Kidney (tissue), 14 donors: Measurements from ENCODE around the gene FBLN2. TPM values are rescaled to one million over a fixed set of nuclear protein-coding genes. Genes with fewer than 3 reads are reported as not detected.

Experiments
- DNase-seq, 5 donors: peaks; one replicate each; pipeline ENCODE4 v3.0.0-alpha.2; 2013 to 2020
- FAIRE-seq: peaks from 2 replicates; lab custom pipeline; 2012; peaks lifted over from hg19 to GRCh38; lab: Jason Lieb, UNC
- H3K27ac ChIP-seq, 2 donors: one replicate each; pipeline ENCODE4 v1.7.0; 2013; ENCODE audit warnings: low read depth in 2 of 2, low read length in 2 of 2, inconsistent platforms in 1 of 2
- H3K27me3 ChIP-seq: one replicate; pipeline ENCODE4 v1.7.1; 2013; ENCODE audit warnings: low read length, inconsistent platforms; ENCODE audit not compliant: control insufficient read depth, insufficient read depth
- H3K36me3 ChIP-seq, 3 donors: one replicate each; pipeline versions ENCODE4 v1.7.0 to v1.7.1; 2013; ENCODE audit warnings: low read length in 3 of 3, control low read depth in 1 of 3, inconsistent platforms in 1 of 3; ENCODE audit not compliant: insufficient read depth in 3 of 3, control insufficient read depth in 2 of 3
- H3K4me1 ChIP-seq, 3 donors: one replicate each; pipeline versions ENCODE4 v1.7.0 to v1.7.1; 2013; ENCODE audit warnings: low read length in 3 of 3, inconsistent platforms in 1 of 3, low read depth in 1 of 3; ENCODE audit not compliant: control insufficient read depth in 2 of 3, insufficient read depth in 2 of 3
- H3K4me3 ChIP-seq, 3 donors: one replicate each; pipeline versions ENCODE4 v1.7.0 to v1.8.1; 2013; ENCODE audit warnings: low read length in 3 of 3, control low read depth in 1 of 3, inconsistent platforms in 1 of 3
- H3K9ac ChIP-seq, 3 donors: one replicate each; pipeline versions ENCODE4 v1.7.0 to v1.7.1; 2013; ENCODE audit warnings: low read length in 3 of 3, control low read depth in 1 of 3, inconsistent platforms in 1 of 3
- H3K9me3 ChIP-seq, 3 donors: one replicate each; pipeline versions ENCODE4 v1.7.0 to v1.7.1; 2013; ENCODE audit warnings: low read length in 3 of 3, control low read depth in 1 of 3, inconsistent platforms in 1 of 3; ENCODE audit not compliant: control insufficient read depth in 2 of 3, insufficient read depth in 1 of 3
- intact Hi-C: fragments of 100-400 bp; cut with DNase I; formaldehyde crosslinking; loops from one replicate; pipeline ENCODE4 v1.11.1; 2022
- polyA plus RNA-seq: library from polyadenylated mRNA; stranded (reverse); fragments of 350-450 nt; fragmentation: Illumina TruSeq; extraction: RNeasy Lipid Tissue Mini Kit (QIAGEN cat#74804); gene quantifications from one replicate; pipeline ENCODE4 v1.2.3, GENCODE V29; 2014; ENCODE audit warnings: low read depth, low replicate concordance; ENCODE audit not compliant: insufficient read depth
- total RNA-seq: library from RNA; stranded (reverse); fragmentation: NEBNext Ultra II Directional; extraction: Animal tissue kit (Norgen Biotek cat#: 25700); gene quantifications from one replicate; pipeline ENCODE4 v1.2.1, GENCODE V29; 2021
- TF ChIP-seq, protein P1 (sequence below): IDR thresholded peaks from 3 replicates; pipeline ENCODE4 v1.5.1; 2012; ENCODE audit warnings: mild to moderate bottlenecking, moderate library complexity, borderline replicate concordance; ENCODE audit not compliant: insufficient read depth; ENCODE audit errors: extremely low read depth
- donor health status: control.
- donor health status: control.
- donor health status: control.
- donor health status: control.
- donor health status: control.
- donor health status: DM: yes; HTN: yes; CAD: no.
- donor health status: Normal renal cell carcinoma (clear cell type).

FBLN2 gene
- total and polyA plus RNA-seq, 2 donors from 2014 or later, result 3.2 to 43.4 TPM

DNA sequence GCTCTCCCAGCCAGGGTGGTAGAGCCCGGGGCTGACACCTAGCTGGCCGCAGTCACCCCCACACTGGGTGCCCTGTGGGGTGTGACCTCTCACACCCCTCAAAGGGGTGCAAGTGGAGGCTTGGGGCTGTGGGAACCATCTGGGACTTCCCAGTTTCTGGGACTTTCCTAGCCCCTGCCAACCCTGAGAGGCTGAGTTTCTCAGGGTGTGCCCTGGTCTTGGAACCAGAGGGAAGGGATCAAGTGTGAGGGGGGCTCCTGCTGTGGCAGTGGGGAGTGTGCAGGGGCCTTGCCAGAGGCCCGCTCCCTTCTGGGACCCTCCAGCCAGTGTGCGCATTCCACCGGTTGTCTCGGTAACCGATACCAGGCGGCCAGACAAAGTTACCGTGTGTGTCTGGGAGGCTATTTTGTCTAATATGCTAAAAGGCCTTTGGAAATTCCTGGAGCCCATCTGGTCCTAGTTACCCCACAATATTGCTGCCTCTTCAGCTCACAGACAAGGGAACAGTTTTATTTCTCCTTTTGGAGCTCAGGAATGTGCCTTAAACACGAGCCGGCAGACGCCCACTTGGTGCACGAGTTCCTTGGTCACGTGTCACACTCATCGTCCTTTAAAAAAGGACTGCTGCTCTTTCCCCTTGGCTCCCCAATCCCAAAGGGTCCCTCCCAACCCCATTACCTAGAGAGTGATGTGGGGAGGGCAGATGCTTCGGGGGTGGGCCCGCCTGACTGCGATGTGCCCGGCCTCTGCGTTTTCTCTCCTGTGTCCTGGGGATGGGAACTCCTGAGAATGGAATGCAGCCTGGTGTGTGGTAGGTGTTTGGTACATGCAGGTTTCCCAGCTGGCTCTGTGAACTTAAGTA lies 35.6 kb upstream of the FBLN2 start:
- H3K9ac ChIP-seq, result no peak overlapping the region
- H3K4me1 ChIP-seq, result no peaks in the 10 kb centered on the region
- TF ChIP-seq, protein P1, sequence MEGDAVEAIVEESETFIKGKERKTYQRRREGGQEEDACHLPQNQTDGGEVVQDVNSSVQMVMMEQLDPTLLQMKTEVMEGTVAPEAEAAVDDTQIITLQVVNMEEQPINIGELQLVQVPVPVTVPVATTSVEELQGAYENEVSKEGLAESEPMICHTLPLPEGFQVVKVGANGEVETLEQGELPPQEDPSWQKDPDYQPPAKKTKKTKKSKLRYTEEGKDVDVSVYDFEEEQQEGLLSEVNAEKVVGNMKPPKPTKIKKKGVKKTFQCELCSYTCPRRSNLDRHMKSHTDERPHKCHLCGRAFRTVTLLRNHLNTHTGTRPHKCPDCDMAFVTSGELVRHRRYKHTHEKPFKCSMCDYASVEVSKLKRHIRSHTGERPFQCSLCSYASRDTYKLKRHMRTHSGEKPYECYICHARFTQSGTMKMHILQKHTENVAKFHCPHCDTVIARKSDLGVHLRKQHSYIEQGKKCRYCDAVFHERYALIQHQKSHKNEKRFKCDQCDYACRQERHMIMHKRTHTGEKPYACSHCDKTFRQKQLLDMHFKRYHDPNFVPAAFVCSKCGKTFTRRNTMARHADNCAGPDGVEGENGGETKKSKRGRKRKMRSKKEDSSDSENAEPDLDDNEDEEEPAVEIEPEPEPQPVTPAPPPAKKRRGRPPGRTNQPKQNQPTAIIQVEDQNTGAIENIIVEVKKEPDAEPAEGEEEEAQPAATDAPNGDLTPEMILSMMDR, result no peak
- intact Hi-C loops, result no loop called here
- H3K27ac ChIP-seq, result no peak overlapping the region
- FAIRE-seq (no peak), DNase-seq (peak in 4 of 5 donors; percentile 44 to 58 (median 56))
- no peaks in the 10 kb centered on the region for H3K27me3 ChIP-seq
- H3K9me3 ChIP-seq, result no peaks in the 10 kb centered on the region
- H3K36me3 ChIP-seq, result no peaks in the 10 kb centered on the region
- no peak overlapping the region for H3K4me3 ChIP-seq

DNA sequence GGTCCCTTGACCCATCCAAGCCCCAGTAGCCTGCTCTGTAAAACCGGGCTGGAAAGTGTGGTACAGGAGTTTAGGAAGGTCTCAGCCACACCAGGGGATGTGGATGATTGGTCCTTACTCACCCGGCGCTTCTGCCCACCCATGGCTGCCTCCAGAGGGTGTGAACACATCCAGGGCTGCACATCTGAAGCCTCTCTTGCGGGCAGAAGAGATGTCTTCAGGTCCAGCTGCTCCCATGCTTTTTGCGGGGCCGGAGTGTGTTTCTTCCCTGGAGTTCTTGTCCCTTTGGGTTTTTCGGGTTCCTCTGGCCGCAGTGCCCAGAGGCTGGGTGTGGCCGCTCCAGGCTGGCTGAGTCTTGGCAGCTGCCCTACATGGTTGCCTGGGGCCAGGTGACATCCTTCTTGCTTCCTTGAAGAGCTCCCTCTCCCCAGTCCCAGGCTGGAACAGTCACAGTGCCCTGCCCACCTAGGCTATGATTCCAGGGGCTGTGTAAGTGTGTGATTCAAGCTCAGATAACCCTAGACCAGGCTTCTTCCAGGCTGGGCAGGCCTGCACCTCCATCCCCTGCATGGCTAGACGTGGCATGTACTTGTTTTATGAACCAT lies 34.9 kb upstream of the FBLN2 start:
- Histone ChIP-seq H3K4me1 (no peaks in the 10 kb centered on the region), H3K4me3 (no peak overlapping the region), H3K27me3 (no peaks in the 10 kb centered on the region), H3K36me3 (no peaks in the 10 kb centered on the region), H3K9ac (no peak overlapping the region), H3K27ac (no peak overlapping the region), H3K9me3 (no peaks in the 10 kb centered on the region)
- TF ChIP-seq, protein P1, result no peak
- FAIRE-seq, result no peak
- intact Hi-C loops, result no loop called here
- peak in 1 of 5 donors; percentile 48 for DNase-seq

GRCh38 chr3:13514639-13515435 lies 34.1 kb upstream of the FBLN2 start:
- DNase-seq (peak in 1 of 5 donors; percentile 4), FAIRE-seq (no peak)
- H3K36me3 ChIP-seq, result no peaks in the 10 kb centered on the region
- no peaks in the 10 kb centered on the region for H3K9me3 ChIP-seq
- H3K9ac ChIP-seq, result no peak overlapping the region
- H3K4me3 ChIP-seq, result no peak overlapping the region
- intact Hi-C loops, result no loop called here
- TF ChIP-seq, protein P1, result no peak
- no peaks in the 10 kb centered on the region for H3K4me1 ChIP-seq
- no peak overlapping the region for H3K27ac ChIP-seq
- no peaks in the 10 kb centered on the region for H3K27me3 ChIP-seq
